RCC 7860 (cell line): ENCODE data around the gene CDH23.

Source experiments
- DNase-seq: peaks from one replicate; pipeline ENCODE4 v3.0.0-alpha.2; 2015; ENCODE audit warnings: low spot score
- FAIRE-seq: peaks from 2 replicates; lab custom pipeline; 2012; peaks lifted over from hg19 to GRCh38; lab: Jason Lieb, UNC

The CDH23 gene

DNA sequence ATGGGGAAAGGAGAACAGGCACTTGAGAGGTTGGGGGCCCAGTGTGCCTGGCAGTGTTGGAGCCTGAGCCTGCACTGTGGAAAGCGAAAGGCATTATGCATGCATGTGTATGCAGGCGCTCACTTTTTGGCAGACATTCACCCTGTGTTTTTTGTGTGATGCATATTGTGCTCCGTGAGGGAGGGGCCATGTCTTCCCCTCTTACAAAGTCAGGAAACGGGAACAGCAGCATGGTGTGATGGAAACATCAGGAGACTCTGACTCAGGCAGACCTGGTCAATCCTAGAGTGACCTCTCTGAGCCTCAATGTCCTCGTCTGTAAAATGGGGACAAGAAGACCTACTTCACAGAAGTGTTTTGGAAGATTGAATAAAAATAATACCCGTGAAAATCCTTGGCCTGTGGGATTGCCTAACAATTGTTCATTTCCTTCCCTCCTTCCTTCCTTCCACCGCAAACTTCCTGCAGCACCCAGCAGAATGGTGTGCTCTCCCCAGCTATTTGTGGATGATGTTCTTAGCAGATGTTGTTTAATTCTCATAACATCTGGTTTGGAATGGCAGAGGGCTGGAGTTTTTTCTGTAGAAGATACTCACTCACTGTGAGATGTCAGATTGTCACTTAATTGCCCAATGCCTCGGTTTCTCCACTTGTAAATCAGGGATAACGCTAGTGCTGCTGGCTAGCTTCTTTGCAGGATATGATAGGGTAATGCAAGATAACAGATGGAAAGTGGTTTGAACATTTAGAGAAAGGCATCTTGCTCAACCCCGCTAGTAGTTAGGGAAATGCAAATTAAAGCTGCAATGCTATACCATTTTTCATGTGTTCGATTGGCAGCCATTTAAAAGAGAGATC, 39.8 kb downstream of the CDH23 start:
- FAIRE-seq (no peak), DNase-seq (no peak)

DNA sequence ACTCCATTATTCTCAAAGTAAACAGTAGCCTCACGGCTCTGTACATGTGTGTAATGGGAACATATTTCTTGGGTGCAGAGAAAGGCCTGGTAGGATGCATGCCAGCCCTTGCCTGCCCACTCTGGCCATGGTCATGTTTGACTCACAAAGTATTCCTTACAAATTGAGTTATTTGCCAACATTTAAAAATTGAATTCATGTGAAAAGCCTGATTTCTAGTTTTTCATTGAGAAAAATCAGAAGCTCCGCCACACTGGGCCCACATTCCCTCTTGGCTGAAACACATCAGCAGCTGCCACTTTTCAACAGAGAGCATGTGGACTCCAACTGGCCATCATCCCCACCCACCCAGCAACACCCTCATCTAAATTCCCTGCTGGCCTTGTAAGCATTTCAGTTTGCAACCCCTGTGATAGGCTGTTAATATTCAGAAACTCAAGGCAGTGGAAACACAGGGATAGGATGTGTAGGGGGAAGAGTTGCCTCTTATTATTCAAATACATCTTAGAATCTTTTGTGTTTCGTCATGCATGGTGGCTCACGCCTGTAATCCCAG, 40.9 kb downstream of the CDH23 start:
- DNase-seq: no peak
- FAIRE-seq: no peak

DNA sequence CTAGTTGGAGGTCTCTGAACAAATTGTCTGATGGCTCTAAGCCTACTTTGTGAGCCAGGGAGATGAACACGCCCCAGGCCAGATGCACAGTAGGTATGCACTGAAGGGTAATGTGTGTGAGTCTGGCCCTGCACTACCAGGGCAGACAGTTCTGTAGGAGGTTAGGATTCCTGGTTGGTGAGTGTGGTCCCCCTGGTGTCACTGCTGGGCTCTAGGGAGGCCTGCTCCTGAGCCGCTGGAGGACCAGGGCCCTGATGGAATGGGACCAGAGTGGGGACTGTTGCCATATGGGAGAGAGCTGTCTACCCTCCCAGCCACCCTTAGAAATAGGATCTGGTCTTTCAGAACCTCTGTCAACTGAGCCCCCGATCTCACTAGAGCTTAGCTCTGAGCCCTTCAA, 42.0 kb downstream of the CDH23 start:
- FAIRE-seq (no peak), DNase-seq (no peak)

DNA sequence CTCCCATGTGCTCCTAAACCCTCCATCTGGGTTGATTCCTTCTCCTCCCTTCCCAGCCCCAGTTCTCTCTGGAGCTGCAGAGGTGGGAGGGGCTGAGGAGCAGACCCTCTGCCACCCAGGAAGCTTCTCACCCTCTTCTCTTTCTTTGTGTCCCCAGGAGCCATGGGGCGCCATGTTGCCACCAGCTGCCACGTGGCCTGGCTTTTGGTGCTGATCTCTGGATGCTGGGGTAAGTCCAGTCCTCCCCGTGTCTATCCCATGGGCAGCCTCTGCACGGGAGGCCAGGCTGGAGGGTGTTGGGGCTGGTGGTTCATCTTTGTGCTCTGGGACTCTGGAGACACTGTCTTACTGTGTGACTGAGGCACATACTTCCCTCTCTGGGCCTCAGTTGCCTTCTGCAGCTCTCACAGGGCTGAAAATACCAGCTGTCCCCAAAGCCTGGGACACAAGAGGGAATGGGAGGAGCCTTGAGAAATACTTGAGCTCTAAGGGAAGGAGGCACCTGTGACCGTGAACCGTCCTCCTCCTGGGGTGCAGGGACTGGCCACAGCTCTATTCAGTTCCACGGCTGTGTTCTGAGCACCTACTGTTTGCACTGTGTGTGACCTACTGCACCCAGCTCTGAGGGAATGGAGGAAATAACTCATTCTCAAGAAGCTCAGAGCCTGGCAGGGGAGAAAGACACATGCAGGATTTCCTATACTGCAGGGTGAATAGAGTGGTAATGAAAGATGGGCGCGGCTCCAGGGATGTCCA, 43.1 kb downstream of the CDH23 start:
- FAIRE-seq: no peak
- no peak for DNase-seq

DNA sequence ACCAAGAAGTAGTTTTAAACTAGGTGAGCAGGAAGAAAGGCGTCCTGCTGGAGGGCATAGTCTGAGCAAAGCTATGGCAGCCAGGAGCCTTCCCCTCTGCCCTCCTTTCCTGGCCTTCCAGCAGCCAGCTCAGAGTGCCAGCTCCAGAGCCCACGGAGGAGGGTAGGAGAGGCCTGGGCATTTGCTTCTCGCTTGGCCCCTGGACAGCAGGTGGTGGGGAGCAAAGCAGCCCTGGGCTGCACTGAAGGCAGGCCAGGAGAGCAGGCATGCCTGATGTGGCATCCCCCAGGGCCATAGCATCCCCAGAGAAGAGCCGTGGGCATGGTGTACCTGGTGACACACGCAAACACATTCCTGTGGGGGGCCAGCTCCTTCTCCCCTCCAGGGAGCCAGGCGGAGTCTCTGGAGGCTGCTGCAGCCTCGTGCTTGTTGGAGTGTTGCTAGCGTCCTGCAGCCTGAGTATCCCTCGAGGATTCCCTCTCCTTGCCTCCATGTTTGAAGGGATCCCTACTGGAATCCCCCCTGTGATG, 43.9 kb downstream of the CDH23 start:
- FAIRE-seq (no peak), DNase-seq (no peak)

DNA sequence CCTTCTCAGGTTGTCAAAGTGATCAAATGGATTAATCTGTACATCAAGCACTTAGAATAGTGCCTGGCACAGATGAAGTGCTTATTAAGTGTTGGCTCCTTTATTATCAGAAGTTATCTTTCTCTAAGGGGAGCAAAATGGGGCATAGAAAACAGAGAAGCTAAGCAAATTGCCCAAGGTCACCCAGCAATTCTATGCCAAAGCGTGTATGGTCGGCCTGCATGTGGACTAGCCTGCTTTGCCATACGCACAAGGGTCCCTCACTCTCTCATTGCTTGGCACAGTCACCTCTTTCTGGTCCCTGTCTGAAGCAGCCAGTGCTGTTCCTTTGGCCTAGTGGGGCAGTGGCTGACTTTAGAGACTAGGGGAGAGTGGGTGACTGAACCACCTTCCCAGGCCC, 45.3 kb downstream of the CDH23 start:
- no peak for DNase-seq
- FAIRE-seq: no peak

DNA sequence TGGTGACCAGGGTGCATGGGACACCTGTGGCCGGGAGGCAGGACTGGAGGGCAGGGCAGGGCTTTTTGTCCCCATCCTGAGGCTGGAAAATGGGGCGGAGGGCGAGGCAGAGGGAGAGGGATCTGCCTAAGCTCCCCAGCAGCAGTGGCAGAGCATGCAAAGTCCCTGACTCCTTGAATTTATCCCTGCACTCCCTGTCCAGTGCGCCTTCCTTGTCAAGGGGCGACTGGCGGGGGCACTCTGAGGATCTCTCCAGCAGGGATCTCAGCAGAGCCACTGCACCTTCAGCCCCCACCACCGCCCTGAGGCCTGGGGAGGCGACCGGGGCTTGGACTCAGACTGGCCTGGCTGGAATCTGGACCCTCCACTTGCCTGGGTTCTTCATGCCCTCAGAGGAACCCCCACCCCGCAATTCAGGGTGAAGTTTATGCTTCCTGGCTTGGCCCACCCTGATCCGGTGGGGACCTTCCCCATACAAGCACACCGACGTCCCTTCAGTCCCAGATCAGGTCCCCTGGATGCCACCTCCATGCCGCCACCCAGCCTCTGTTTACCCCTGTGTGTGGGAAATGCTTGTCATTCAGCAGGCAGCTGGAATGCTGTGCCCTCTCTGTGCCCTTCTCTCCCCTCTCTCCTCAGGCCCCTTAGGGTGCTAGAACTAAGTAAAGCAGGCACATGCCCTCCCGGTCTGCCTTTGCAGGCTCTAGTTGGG, 46.3 kb downstream of the CDH23 start:
- FAIRE-seq: no peak
- no peak for DNase-seq

DNA sequence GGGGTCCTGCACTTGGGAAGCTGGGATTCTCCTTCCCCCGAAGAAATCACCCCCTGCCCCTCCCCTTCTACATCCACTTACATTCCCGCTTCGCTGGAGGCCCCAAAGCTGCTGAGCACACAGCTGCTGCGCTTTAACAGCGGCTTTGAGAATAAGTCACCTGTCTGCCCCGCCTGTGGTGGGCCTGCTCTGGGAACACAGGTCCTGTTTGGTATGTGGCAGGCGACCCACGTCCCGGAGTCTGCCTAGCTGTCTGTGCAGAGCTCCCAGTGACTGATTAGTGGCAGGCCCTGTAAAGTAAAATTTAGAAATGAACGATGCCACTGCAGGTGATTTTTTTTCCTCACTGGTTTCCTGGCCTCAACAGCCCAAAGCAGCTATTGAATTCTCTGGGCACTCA, 47.0 kb downstream of the CDH23 start:
- DNase-seq: no peak
- no peak for FAIRE-seq

DNA sequence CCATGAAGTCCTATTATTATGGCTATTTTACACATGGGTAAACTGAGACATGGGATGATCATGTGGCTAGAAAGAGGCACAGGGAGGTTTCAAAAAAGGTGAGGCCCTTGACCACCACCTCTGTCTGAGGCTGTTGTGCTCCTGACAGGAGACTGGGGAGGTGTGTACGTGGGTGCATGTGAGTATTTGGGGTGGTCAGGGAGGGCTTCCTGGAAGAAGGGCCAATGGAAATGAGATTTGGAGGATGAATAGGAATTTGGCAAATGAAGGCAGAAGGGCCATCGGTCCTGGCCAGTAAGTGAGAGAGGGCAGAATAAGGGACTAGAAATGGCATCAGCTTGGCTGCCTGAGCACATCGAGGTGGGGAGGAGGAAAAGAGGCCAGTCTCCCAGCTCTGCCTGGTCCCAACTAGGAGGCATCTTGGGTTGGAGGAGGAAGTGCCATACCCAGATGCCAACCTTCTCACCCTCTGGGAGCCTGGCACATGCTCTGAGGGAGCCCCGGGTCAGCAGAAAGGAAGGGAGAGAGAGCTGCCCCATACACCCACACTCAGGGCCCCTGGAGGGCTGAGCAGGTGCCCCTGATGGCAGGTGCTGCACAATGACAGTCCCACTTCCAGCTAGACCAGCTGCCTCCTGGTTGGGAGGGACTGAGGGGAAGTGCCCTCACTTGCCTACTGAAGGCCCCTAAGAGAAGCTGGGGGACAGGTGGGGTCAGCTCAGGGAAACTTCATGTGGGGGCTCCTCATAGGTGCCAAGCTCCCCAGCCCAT, 47.7 kb downstream of the CDH23 start:
- FAIRE-seq (no peak), DNase-seq (no peak)

DNA sequence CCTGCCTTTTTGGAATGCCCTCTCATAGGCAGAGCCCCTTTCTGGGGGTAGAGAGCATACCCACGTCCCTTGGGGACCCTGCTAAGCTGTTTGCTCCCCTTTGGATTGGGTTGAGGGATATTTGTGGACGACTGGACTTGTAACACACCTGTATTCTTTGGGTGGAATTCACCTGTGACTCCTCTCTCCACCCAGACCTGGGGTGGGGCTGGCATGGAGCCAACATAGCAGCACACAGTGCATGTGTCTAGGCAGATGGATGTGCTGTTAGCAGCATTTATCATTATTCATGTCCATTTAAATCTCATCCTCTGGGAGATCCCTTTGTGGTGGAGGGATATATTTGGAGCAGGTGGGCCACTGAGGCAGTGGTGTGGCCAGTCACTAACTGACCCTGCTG, 51.0 kb downstream of the CDH23 start:
- DNase-seq (no peak), FAIRE-seq (no peak)

DNA sequence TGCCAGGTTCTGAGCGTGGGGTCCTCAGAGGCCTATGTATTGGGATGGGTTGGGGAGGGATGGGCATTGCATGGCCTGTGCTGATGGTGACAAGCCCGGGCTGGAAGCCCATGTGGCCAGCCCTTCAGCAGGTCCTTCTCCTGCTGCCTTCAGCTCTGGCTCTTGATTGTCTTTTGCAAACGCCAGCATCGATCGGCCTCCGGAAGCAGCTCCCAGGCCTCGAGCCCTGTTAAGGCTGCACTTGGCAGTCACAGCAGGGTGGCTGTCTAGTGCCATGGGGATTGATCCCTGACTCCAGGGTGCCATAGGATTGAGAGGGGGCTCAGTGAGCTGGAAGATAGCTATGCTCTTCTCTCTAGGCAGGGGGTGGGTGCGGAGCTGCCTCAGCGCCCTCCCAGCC, 51.4 kb downstream of the CDH23 start:
- no peak for FAIRE-seq
- no peak for DNase-seq

DNA sequence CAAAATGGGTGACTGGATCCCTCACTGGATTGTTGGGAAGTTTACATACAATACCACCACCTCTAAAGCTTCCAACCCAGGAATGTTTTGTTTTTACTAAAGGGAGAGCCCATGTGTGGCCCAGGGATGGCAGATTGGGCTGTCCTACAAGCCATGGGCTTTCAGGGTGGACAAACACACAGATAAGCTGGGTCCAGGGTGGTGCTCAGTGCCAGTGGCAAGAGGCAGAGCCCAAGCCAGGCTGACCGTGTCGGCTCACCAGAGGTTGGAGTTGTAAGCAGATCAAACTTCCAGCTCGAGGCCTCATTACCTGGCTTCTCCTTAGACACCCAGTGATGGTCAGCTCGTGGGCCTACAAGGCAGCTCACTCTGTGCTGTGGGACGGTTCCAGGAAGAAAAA, 52.3 kb downstream of the CDH23 start:
- no peak for FAIRE-seq
- no peak for DNase-seq

DNA sequence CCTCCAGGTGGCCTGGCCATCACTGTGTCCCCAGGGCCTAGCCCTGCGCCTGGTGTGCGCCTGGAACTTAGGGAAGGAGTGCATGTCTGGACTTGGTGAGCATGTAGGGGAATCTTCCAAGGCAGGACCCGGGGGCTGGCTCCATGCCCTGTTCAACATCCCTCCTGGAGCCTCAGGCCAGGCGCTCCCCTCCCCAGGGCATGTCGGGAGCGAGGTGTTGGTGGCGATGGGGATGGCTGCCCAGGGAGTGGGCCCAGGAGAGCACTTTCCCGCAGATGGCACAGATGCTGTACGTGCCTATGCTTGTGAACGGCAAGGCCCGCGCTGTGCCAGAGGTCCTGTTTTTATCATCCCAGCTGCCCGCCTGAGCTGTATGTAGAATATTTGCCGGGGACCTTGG, 55.0 kb downstream of the CDH23 start:
- no peak for DNase-seq
- no peak for FAIRE-seq

DNA sequence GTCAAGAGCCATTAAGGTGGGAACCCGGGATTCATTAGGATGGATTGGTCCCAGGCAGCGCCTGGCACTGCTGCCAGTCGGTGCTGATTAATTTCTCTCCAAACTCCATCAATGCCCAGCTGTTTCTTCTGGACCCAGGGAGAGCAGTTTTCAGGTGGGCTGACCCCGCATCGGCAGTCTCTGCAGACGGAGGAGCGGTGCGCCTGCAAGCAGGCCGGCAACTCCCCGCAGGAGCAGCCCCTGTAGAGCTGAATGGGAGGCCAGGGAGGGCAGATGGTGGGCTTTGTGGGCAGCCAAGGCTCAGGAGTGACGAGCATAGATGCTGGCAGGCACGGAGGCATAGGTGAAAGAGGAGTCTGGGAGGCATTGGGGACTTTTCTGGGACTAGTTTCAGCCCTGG, 56.5 kb downstream of the CDH23 start:
- FAIRE-seq (no peak), DNase-seq (no peak)

DNA sequence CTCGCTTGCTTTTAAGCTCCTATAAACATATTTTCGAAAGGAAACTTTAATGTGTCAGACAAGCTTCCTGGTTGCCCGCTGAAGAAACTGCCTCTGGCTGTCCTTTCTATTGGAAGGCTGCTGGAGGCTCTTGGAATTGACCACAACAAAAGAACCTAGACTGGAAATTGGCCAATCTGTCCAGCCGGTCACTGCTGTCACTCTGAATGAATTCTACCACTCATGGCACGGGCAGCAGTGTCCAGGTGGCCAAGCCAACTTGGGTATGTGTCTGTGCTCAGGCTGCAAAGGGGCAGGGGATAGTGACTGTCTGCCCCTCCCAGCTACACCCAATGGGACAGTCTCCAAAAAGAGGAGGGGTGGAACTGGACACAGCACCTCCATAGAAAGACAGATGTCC, 57.6 kb downstream of the CDH23 start:
- FAIRE-seq: no peak
- DNase-seq: no peak

DNA sequence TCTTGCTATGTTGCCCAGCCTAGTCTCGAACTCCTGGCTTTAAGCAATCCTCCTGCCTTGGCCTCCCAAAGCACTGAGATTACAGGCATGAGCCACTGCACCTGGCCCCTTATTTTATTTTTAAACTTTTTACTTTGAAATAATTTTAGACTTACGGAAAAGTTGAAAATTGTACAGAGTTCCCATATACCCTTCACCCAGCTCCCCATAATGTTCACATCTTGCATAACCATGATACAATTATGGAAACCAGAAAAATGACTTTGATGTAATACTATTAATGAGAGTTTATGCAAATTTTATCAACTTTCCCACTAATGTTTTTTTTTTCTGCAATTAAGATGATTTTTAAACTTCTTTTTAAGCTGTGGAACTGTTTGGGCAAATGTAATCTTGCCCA, 58.3 kb downstream of the CDH23 start:
- DNase-seq (no peak), FAIRE-seq (no peak)

DNA sequence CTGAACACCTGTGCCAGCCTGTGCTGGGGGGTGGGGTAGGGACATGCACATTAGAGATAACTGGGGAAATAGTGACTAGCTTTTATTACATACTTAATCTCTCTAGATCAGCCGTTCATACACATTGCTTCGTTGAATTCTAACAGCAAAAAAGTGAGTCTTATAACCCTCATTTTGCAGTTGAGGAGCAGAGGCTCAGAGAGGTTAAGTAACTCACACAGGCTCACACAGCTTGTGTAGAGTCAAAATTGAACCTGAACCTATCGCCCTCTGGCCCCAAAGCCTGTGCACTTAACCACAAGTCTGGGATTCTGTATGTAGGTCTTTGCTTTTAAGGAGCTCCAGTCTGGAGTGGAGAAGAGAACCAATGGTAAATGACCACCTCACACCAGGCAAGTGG, 59.9 kb downstream of the CDH23 start:
- DNase-seq: no peak
- no peak for FAIRE-seq

DNA sequence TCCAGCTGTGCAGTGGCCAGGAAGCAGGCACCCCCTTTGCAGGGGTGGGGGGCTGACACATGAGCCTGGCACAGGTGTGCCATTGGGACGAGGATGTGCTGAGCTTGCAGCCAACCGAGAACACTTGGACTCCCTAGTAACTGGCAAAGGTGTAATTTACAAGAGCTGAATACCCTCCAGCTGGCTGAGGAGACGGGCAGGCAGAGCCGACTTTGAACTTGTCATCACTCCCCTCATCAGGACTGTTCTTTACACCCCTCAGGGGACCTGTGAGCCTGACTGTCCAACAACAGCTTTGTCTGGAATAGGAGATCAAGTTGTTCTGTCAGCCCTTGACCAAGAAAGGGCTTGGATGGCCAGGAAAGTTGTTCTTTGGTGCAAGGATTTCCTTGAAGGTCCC, 61.2 kb downstream of the CDH23 start:
- DNase-seq (no peak), FAIRE-seq (no peak)

DNA sequence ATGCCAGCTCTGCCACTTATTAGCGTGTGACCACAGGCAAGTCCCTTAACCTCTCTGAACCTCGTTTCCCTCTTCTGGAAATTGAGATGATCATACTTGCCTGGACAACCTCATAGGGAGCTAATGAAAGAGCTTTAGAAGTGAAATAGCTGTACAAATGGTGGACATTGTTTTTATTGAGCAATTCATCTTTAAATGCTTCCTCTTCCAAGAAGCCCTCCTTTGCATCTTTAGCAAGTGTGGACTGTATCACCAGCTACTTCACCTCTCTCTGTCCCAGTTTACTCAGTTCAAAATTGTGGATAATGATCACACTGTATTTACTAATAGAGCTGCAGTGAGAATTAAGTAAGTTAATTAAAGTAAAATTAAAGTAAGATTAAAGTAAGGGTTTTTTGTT, 61.7 kb downstream of the CDH23 start:
- FAIRE-seq: no peak

DNA sequence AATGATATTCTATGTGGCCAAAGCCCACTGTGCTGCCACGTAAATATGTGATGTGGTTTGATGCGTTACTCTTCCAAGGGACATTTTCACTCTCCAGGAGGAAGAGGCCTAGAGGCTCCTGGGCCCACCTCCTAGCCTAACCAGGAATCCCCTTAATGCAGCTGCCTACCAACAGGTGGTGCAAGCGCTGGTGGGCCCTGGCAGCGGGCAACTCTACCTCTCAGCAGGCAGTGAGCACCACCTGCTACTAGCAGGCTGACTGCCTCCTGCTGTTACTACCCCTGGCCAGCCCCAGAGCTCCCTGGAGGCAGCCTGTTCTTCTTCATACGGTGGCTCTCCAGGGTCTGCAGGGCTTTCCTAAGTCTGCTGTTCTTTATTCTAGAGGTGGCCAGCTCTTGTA, 62.8 kb downstream of the CDH23 start:
- no peak for DNase-seq
- FAIRE-seq: no peak

More for the DNA sequence above, 61.7 kb downstream of the CDH23 start:
- no peak for DNase-seq
